Ecto neural progenitor cell (in vitro differentiated cells): ENCODE data around the gene PCDHB12.
"Not testable (repeated sequence)": the region's sequence is repeated elsewhere in the genome, so short reads cannot be mapped to it uniquely, and the experiment has no call there.

Experiments
- DNase-seq: peaks from one replicate; pipeline ENCODE4 v3.0.0-alpha.2; 2018; ENCODE audit warnings: low spot score

PCDHB12 gene

DNA sequence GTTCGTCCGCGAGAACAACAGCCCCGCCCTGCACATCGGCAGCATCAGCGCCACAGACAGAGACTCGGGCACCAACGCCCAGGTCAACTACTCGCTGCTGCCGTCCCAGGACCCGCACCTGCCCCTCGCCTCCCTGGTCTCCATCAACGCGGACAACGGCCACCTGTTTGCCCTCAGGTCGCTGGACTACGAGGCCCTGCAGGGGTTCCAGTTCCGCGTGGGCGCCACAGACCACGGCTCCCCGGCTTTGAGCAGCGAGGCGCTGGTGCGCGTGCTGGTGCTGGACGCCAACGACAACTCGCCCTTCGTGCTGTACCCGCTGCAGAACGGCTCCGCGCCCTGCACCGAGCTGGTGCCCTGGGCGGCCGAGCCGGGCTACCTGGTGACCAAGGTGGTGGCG, 1.8 kb downstream of the PCDHB12 start:
- not testable (repeated sequence) for DNase-seq

GRCh38 chr5:141210849-141211248, 2.3 kb downstream of the PCDHB12 start:
- not testable (repeated sequence) for DNase-seq

DNA sequence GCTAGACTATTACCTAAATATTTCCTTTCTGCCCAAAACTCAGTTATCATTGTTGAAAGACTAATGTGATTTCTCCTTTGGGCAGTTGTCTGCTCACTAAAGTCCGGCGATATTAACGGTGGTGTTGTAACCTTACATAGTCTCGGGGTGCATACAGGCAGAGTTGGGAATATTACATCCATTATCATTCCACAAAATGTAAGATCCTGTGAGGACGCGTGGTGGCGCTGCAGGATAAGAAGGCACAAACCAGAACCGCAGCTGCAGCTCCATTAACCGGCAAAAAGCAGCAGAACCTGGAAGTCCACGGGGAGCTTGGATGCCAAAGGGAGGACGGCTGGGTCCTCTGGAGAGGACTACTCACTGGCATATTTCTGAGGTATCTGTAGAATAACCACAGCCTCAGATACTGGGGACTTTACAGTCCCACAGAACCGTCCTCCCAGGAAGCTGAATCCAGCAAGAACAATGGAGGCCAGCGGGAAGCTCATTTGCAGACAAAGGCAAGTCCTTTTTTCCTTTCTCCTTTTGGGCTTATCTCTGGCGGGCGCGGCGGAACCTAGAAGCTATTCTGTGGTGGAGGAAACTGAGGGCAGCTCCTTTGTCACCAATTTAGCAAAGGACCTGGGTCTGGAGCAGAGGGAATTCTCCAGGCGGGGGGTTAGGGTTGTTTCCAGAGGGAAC, 5.3 kb downstream of the PCDHB12 start, which contains the start of gene PCDHB13:
TSS of gene PCDHB13 (plus strand) at position 264 of the 684 bp plus-strand sequence. CDS start at position 469, 205 bp downstream.
- DNase-seq = not testable (repeated sequence)

DNA sequence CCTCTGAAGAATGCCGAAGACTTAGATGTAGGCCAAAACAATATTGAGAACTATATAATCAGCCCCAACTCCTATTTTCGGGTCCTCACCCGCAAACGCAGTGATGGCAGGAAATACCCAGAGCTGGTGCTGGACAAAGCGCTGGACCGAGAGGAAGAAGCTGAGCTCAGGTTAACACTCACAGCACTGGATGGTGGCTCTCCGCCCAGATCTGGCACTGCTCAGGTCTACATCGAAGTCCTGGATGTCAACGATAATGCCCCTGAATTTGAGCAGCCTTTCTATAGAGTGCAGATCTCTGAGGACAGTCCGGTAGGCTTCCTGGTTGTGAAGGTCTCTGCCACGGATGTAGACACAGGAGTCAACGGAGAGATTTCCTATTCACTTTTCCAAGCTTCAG, 6.1 kb downstream of the PCDHB12 start:
- DNase-seq = not testable (repeated sequence)

GRCh38 chr5:141215504-141215903, 7.0 kb downstream of the PCDHB12 start:
- DNase-seq = not testable (repeated sequence)

GRCh38 chr5:141216035-141216434, 7.5 kb downstream of the PCDHB12 start:
- DNase-seq = not testable (repeated sequence)

GRCh38 chr5:141223112-141223783, 14.7 kb downstream of the PCDHB12 start, which contains the start of gene PCDHB14:
PCDHB14 (plus strand) TSS chr5:141223343; CDS start chr5:141223506, 163 bp downstream.
- no peak for DNase-seq

- not testable (repeated sequence) for DNase-seq
Measured at GRCh38 chr5:141224844-141225243, 16.3 kb downstream of the PCDHB12 start.

GRCh38 chr5:141225421-141225820, 16.9 kb downstream of the PCDHB12 start:
- DNase-seq = not testable (repeated sequence)

DNA sequence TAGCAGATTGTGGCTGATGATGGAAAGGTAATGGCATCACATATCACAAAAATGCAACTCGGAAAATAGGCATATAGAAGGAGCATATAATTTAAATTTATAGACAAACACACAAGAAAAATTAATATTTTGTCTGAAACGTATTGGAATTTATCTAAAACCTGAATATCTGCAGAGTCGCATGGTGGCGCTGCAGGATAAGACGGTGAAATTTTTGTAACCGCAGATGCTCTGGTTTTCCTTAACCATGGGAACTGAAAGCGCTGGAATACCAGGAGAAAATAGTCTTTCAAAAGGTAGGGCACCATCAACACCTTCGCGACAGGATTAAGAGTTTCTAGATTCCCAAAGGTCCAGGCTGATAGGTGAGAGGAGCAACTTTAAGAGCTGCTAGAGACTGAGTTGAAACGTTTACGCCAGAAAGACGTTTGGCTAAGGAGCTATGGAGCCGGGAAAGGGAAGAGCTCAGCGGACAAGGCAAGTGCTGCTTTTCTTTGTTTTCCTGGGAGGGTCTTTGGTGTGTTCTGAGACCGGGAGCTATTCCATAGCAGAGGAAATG, 25.7 kb downstream of the PCDHB12 start:
- no peak for DNase-seq

DNA sequence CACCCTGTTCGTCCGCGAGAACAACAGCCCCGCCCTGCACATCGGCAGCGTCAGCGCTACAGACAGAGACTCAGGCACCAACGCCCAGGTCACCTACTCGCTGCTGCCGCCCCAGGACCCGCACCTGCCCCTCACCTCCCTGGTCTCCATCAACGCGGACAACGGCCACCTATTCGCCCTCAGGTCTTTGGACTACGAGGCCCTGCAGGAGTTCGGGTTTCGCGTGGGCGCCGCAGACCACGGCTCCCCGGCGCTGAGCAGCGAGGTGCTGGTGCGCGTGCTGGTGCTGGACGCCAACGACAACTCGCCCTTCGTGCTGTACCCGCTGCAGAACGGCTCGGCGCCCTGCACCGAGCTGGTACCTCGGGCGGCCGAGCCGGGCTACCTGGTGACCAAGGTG, 27.4 kb downstream of the PCDHB12 start:
- DNase-seq = not testable (repeated sequence)

GRCh38 chr5:141236516-141237313, 28.2 kb downstream of the PCDHB12 start:
- DNase-seq = no peak

DNA sequence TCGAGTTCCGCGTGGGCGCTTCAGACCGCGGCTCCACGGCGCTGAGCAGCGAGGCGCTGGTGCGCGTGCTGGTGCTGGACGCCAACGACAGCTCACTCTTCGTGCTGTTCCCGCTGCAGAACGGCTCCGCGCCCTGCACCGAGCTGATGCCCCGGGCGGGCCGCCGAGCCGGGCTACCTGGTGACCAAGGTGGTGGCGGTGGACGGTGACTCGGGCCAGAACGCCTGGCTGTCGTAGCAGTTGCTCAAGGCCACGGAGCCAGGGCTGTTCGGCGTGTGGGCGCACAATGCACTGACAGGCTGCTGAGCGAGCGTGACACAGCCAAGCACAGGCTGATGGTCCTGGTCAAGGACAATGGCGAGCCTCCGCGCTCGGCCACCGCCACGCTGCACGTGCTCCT, 33.0 kb downstream of the PCDHB12 start:
- no peak for DNase-seq

DNA sequence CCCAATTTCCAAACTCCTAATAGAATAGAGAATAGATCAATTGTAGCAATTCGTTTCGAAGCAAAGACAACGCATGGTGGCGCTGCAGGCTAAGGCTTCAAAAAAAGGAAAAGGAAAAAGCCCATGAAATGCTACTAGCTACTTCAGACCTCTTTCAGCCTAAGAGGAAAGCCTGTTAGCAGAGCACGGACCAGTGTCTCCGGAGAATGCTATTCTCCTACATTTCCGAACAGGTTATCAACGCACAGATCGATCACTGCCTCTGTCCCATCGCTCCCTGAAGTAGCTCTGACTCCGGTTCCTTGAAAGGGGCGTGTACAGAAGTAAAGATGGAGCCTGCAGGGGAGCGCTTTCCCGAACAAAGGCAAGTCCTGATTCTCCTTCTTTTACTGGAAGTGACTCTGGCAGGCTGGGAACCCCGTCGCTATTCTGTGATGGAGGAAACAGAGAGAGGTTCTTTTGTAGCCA, 36.8 kb downstream of the PCDHB12 start, which contains the start of gene PCDHB15:
TSS of gene PCDHB15 (plus strand) at position 146 of the 468 bp plus-strand sequence. CDS start at position 330, 184 bp downstream.
- peak; percentile 62 for DNase-seq

GRCh38 chr5:141246971-141247370, 38.5 kb downstream of the PCDHB12 start:
- DNase-seq = not testable (repeated sequence)

GRCh38 chr5:141247434-141247833, 38.9 kb downstream of the PCDHB12 start:
- not testable (repeated sequence) for DNase-seq

DNA sequence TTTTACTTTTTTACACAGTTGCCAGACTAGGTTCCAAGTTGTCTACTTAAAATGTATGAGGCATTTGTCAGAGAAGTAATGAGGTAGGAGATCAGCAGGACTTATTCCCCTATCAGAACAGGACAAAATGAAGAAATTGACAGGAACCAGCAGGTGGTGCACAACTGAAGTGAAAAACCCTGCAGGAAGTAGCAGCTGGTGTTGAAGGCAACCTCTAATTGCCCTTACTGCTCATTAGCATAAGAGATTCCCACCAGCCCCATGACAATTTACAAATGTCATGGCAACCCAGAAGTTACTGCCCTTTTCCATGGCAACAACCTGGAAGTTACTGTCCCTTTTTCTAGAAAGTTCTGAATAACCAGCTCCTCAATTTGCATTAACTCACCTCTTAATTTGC, 42.1 kb downstream of the PCDHB12 start:
- DNase-seq = no peak

- no peak for DNase-seq
Measured at GRCh38 chr5:141258464-141258863, 49.9 kb downstream of the PCDHB12 start.

DNA sequence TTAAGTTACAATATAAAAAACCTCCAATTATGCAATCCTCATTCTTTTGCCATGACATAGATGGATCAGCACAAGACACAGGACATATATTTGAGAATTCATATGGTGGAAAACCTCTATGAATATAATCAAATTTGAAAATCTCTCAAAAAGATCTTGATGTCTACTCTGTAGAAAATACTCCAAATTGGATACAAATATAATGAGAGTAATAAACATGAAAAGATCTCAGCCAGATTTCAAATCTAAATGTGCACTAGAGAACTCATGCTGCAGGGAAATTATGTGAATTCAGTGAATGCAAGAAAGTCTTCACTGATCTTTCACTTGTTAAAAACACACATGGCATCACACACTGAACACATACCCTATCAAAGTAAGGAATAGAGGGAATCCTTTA, 50.4 kb downstream of the PCDHB12 start:
- DNase-seq = no peak

- no peak for DNase-seq
Measured at GRCh38 chr5:141260458-141261237, 52.1 kb downstream of the PCDHB12 start.

DNA sequence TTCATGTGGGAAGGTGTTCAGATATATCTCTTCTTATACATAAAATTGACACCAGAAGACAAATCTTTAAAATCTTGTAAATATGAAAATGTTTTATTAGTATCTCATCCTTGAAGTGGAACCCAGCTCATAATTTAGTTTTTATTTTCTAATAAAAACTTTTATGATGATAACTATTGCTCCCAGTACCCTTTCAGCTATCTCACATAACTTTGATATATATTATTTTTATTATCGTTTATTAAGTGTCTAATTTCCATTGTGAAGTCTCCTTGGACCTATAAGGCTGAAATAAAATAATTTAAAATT, 52.7 kb downstream of the PCDHB12 start:
- no peak for DNase-seq
